Erythroblast (primary cell): ENCODE measurements around the gene NEK2.

Experiments
- GATA1 ChIP-seq: IDR thresholded peaks from 2 replicates; pipeline ENCODE4 v1.6.1; 2011; ENCODE audit warnings: low read depth, mild to moderate bottlenecking, control low read depth, low read length, moderate library complexity
- POLR2A ChIP-seq: IDR thresholded peaks from 2 replicates; pipeline ENCODE4 v1.6.1; 2011; ENCODE audit warnings: mild to moderate bottlenecking, low read length

- TF ChIP-seq POLR2A (no peak), GATA1 (no peak)
These were observed 21.4 kb downstream of the NEK2 start for GRCh38 chr1:211653959-211654496.
